Colonic mucosa (tissue), 4 donors: Measurements from ENCODE around the gene PCMT1. TPM values are rescaled to one million over a fixed set of nuclear protein-coding genes. Genes with fewer than 3 reads are reported as not detected.

Experiments used
- DNase-seq: peaks from one replicate; pipeline ENCODE4 v3.0.0-alpha.2; 2020
- H3K27ac ChIP-seq: fragments of 200-600 bp; one replicate; pipeline ENCODE4 v1.8.0; 2021
- H3K27me3 ChIP-seq: fragments of 200-600 bp; one replicate; pipeline ENCODE4 v1.8.0; 2021
- H3K36me3 ChIP-seq: fragments of 200-600 bp; one replicate; pipeline ENCODE4 v1.8.0; 2021
- H3K4me1 ChIP-seq: fragments of 200-600 bp; one replicate; pipeline ENCODE4 v1.8.0; 2021; ENCODE audit warnings: mild to moderate bottlenecking
- H3K4me3 ChIP-seq: fragments of 200-600 bp; one replicate; pipeline ENCODE4 v1.8.0; 2021
- H3K9ac ChIP-seq, 2 donors: one replicate each; pipeline ENCODE4 v1.7.0; 2013; ENCODE audit warnings: control low read depth in 2 of 2, low read depth in 2 of 2, low read length in 2 of 2
- H3K9me3 ChIP-seq: fragments of 200-600 bp; one replicate; pipeline ENCODE4 v1.8.0; 2021
- intact Hi-C: fragments of 100-400 bp; cut with DNase I; formaldehyde crosslinking; loops from one replicate; pipeline ENCODE4 v1.14.1; 2022
- total RNA-seq, 2 donors: library from RNA; stranded (reverse); fragmentation: NEBNext Ultra II Directional in 1 of 2; extraction: Animal tissue kit (Norgen Biotek cat#: 25700) in 1 of 2; gene quantifications; one replicate each; pipeline ENCODE4 v1.2.1, GENCODE V29; 2021
- TF ChIP-seq, protein P1 (sequence below): fragments of 200-600 bp; IDR thresholded peaks from one replicate; pipeline ENCODE4 v1.8.0; 2022; ENCODE audit warnings: antibody characterized with exemption, mild to moderate bottlenecking
- donor health status: healthy.
- donor health status: DM: no; HTN: no; CAD: no.
- donor health status: DM: no; HTN: no; CAD: no.

PCMT1 gene
- total RNA-seq, 2 donors from 2014 or later, result 65.5 to 74.0 TPM

GRCh38 chr6:149854532-149854931 lies 105.0 kb downstream of the PCMT1 start:
- no peaks in the 10 kb centered on the region for H3K9me3 ChIP-seq
- intact Hi-C loops, result no loop called here
- peak overlapping the region; percentile 18 for H3K27ac ChIP-seq
- TF ChIP-seq, protein P1, sequence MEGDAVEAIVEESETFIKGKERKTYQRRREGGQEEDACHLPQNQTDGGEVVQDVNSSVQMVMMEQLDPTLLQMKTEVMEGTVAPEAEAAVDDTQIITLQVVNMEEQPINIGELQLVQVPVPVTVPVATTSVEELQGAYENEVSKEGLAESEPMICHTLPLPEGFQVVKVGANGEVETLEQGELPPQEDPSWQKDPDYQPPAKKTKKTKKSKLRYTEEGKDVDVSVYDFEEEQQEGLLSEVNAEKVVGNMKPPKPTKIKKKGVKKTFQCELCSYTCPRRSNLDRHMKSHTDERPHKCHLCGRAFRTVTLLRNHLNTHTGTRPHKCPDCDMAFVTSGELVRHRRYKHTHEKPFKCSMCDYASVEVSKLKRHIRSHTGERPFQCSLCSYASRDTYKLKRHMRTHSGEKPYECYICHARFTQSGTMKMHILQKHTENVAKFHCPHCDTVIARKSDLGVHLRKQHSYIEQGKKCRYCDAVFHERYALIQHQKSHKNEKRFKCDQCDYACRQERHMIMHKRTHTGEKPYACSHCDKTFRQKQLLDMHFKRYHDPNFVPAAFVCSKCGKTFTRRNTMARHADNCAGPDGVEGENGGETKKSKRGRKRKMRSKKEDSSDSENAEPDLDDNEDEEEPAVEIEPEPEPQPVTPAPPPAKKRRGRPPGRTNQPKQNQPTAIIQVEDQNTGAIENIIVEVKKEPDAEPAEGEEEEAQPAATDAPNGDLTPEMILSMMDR, result no peak
- DNase-seq, result no peak
- H3K9ac ChIP-seq, result no peak overlapping the region
- H3K27me3 ChIP-seq, result no peaks in the 10 kb centered on the region
- no peak overlapping the region for H3K4me3 ChIP-seq
- no peaks in the 10 kb centered on the region for H3K36me3 ChIP-seq
- peaks cover 25% of the 10 kb centered on the region for H3K4me1 ChIP-seq

DNA sequence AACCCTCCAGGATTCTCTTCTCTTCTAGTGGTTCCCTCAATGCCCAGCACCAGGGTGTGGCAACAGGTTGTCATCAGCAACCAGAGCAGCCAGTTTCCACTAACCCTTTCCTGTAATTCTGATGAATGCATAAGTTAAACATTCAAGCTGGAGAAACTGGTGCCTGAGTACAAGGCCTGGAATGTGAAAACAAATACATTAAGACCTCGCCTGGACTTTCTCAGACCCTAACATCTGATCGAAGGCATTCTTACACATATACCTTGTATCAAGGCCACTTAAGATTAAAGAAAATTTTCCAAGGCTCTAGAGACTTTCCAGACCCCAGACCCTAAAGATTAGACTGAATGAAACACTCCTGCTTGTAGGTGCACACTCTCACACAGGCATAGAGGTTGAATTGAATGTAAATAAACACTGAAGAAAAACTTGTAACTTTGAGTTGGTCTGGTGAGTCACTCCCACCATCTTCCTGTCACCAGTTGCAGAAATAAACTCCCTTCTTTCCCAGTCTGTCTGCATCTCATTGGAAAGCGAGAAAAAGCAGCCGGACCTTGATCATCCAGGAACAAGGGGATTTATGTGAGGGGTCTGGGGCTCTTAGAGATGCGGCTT lies 105.6 kb downstream of the PCMT1 start:
- Histone ChIP-seq H3K27ac (peak overlapping the region; percentile 18), H3K9me3 (no peaks in the 10 kb centered on the region), H3K36me3 (no peaks in the 10 kb centered on the region), H3K9ac (no peak overlapping the region), H3K4me1 (peaks cover 25% of the 10 kb centered on the region), H3K27me3 (no peaks in the 10 kb centered on the region), H3K4me3 (no peak overlapping the region)
- intact Hi-C loops, result no loop called here
- peak; percentile 59 for DNase-seq
- TF ChIP-seq, protein P1, result no peak

DNA sequence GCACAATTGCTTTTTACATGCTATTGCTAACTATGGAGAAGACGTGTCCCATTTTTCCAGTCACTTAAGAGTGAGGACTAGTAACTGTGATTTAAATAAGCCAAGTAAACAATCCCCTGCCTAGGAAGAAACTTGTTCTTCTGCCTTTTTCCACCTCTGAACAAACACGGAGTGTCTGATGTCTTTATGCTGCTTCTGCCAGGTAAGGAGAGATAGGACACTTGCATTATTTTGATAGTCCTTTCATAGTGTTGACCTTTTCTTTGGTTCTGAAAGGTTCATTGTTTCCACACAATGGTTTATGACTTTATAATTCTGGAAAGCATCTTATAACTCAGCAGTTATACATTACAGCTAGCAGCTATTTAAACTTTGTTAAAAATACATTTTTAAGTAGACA lies 106.2 kb downstream of the PCMT1 start:
- no peaks in the 10 kb centered on the region for H3K27me3 ChIP-seq
- H3K27ac ChIP-seq, result peak overlapping the region; percentile 18
- H3K9me3 ChIP-seq, result no peaks in the 10 kb centered on the region
- intact Hi-C loops, result no loop called here
- no peak overlapping the region for H3K9ac ChIP-seq
- TF ChIP-seq, protein P1, result no peak
- H3K36me3 ChIP-seq, result no peaks in the 10 kb centered on the region
- DNase-seq, result no peak
- peaks cover 25% of the 10 kb centered on the region for H3K4me1 ChIP-seq
- H3K4me3 ChIP-seq, result no peak overlapping the region

GRCh38 chr6:149856256-149856994 lies 106.9 kb downstream of the PCMT1 start:
- Histone ChIP-seq H3K4me3 (no peak overlapping the region), H3K9me3 (no peaks in the 10 kb centered on the region), H3K9ac (no peak overlapping the region), H3K36me3 (no peaks in the 10 kb centered on the region), H3K27me3 (no peaks in the 10 kb centered on the region), H3K4me1 (peaks cover 25% of the 10 kb centered on the region), H3K27ac (no peak overlapping the region)
- DNase-seq, result no peak
- intact Hi-C loops, result no loop called here
- TF ChIP-seq, protein P1, result no peak

GRCh38 chr6:149857541-149857940 lies 108.0 kb downstream of the PCMT1 start:
- H3K9me3 ChIP-seq, result no peaks in the 10 kb centered on the region
- no peak overlapping the region for H3K27ac ChIP-seq
- no peak overlapping the region for H3K4me3 ChIP-seq
- TF ChIP-seq, protein P1, result no peak
- H3K27me3 ChIP-seq, result no peaks in the 10 kb centered on the region
- intact Hi-C loops, result no loop called here
- H3K4me1 ChIP-seq, result peaks cover 19% of the 10 kb centered on the region
- no peak overlapping the region for H3K9ac ChIP-seq
- no peaks in the 10 kb centered on the region for H3K36me3 ChIP-seq
- DNase-seq, result no peak
